Neural progenitor cell (in vitro differentiated cells): ENCODE results near the gene RNLS. TPM values are rescaled to one million over a fixed set of nuclear protein-coding genes. Genes with fewer than 3 reads are reported as not detected.

ENCODE experiments used
- DNase-seq: peaks from one replicate; pipeline ENCODE4 v3.0.0-alpha.2; 2016; ENCODE audit warnings: low spot score
- H2AFZ ChIP-seq: fragments of 200-600 bp; sonication (generic); replicated peaks from 2 replicates; pipeline ENCODE4 v1.6.1; 2016; ENCODE audit warnings: antibody characterized with exemption
- H3F3A ChIP-seq: fragments of 200-600 bp; sonication (generic); 2 replicates; pipeline ENCODE4 v1.6.1; 2016; ENCODE audit warnings: antibody characterized with exemption, low read depth
- H3K27ac ChIP-seq: fragments of 200-600 bp; sonication (generic); 2 replicates; pipeline ENCODE4 v1.5.1; 2016; ENCODE audit warnings: mild to moderate bottlenecking
- H3K27me3 ChIP-seq: fragments of 200-600 bp; sonication (generic); 2 replicates; pipeline ENCODE4 v1.6.1; 2016; ENCODE audit warnings: mild to moderate bottlenecking, moderate library complexity
- H3K36me3 ChIP-seq: fragments of 200-600 bp; sonication (generic); 2 replicates; pipeline ENCODE4 v1.5.1; 2016
- H3K4me1 ChIP-seq: fragments of 200-600 bp; sonication (generic); 2 replicates; pipeline ENCODE4 v1.6.1; 2016; ENCODE audit warnings: mixed run types
- H3K4me2 ChIP-seq: fragments of 200-600 bp; sonication (generic); 2 replicates; pipeline ENCODE4 v1.6.1; 2016
- H3K4me3 ChIP-seq: fragments of 200-600 bp; sonication (generic); 2 replicates; pipeline ENCODE4 v1.5.1; 2016
- H3K79me2 ChIP-seq: fragments of 200-600 bp; sonication (generic); 2 replicates; pipeline ENCODE4 v1.6.1; 2016; ENCODE audit warnings: low read depth
- H3K9ac ChIP-seq: fragments of 200-600 bp; sonication (generic); 2 replicates; pipeline ENCODE4 v1.6.1; 2016
- H3K9me3 ChIP-seq: fragments of 200-600 bp; sonication (generic); 2 replicates; pipeline ENCODE4 v1.5.1; 2016; ENCODE audit warnings: low read depth
- H4K20me1 ChIP-seq: fragments of 200-600 bp; sonication (generic); 2 replicates; pipeline ENCODE4 v1.6.1; 2016; ENCODE audit warnings: low read depth
- H3K27ac Mint-ChIP-seq: 3 replicates; pipeline ENCODE4 v1.8.0; 2021; ENCODE audit warnings: mixed read lengths
- H3K27me3 Mint-ChIP-seq: 2 replicates; pipeline ENCODE4 v1.8.0; 2022; ENCODE audit warnings: low read depth, mild to moderate bottlenecking, inconsistent platforms, moderate library complexity, mixed read lengths; ENCODE audit not compliant: insufficient read depth
- H3K36me3 Mint-ChIP-seq: 3 replicates; pipeline ENCODE4 v1.8.0; 2021; ENCODE audit warnings: mixed read lengths
- H3K4me1 Mint-ChIP-seq: 3 replicates; pipeline ENCODE4 v1.8.0; 2021; ENCODE audit warnings: mixed read lengths
- H3K4me3 Mint-ChIP-seq: 3 replicates; pipeline ENCODE4 v1.8.0; 2021; ENCODE audit warnings: mild to moderate bottlenecking, moderate library complexity, mixed read lengths
- H3K9me3 Mint-ChIP-seq: 3 replicates; pipeline ENCODE4 v1.8.0; 2020; ENCODE audit warnings: mixed read lengths
- EZH2 ChIP-seq: fragments of 200-600 bp; sonication (generic); IDR thresholded peaks from 2 replicates; pipeline ENCODE4 v1.6.1; 2017; ENCODE audit warnings: antibody characterized with exemption, mild to moderate bottlenecking, moderate library complexity
- EZH2phosphoT487 ChIP-seq: fragments of 200-600 bp; sonication (generic); IDR thresholded peaks from 2 replicates; pipeline ENCODE4 v1.6.1; 2017; ENCODE audit warnings: antibody characterized with exemption
- total RNA-seq: library from RNA; depleted of rRNA; stranded (reverse); fragments of >200 nt; gene quantifications from 2 replicates; pipeline ENCODE4 v1.2.3, GENCODE V29; 2015; ENCODE audit warnings: low replicate concordance
- TF ChIP-seq, protein P1 (sequence below): fragments of 200-600 bp; sonication (generic); IDR thresholded peaks from 2 replicates; pipeline ENCODE4 v1.5.1; 2017; ENCODE audit warnings: antibody characterized with exemption, mild to moderate bottlenecking

Gene RNLS
- total RNA-seq, 1 donor from 2014 or later = 9.1 TPM

GRCh38 chr10:88598055-88598454 is 14.9 kb upstream of the RNLS start:
- H3K4me1 Mint-ChIP-seq = no peaks in the 10 kb centered on the region
- no peaks in the 10 kb centered on the region for H3F3A ChIP-seq
- TF ChIP-seq EZH2phosphoT487 (no peak), EZH2 (no peak)
- TF ChIP-seq, protein P1, sequence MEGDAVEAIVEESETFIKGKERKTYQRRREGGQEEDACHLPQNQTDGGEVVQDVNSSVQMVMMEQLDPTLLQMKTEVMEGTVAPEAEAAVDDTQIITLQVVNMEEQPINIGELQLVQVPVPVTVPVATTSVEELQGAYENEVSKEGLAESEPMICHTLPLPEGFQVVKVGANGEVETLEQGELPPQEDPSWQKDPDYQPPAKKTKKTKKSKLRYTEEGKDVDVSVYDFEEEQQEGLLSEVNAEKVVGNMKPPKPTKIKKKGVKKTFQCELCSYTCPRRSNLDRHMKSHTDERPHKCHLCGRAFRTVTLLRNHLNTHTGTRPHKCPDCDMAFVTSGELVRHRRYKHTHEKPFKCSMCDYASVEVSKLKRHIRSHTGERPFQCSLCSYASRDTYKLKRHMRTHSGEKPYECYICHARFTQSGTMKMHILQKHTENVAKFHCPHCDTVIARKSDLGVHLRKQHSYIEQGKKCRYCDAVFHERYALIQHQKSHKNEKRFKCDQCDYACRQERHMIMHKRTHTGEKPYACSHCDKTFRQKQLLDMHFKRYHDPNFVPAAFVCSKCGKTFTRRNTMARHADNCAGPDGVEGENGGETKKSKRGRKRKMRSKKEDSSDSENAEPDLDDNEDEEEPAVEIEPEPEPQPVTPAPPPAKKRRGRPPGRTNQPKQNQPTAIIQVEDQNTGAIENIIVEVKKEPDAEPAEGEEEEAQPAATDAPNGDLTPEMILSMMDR = no peak
- H3K27me3 ChIP-seq = no peaks in the 10 kb centered on the region
- no peak overlapping the region for H3K27ac ChIP-seq
- no peak overlapping the region for H3K4me2 ChIP-seq
- no peak overlapping the region for H3K4me3 Mint-ChIP-seq
- H3K9me3 ChIP-seq = no peaks in the 10 kb centered on the region
- no peak overlapping the region for H3K27ac Mint-ChIP-seq
- H3K27me3 Mint-ChIP-seq = no peaks in the 10 kb centered on the region
- H2AFZ ChIP-seq = no peak overlapping the region
- H3K4me1 ChIP-seq = peaks cover 4% of the 10 kb centered on the region
- H3K9me3 Mint-ChIP-seq = no peaks in the 10 kb centered on the region
- H3K9ac ChIP-seq = no peak overlapping the region
- no peaks in the 10 kb centered on the region for H3K36me3 Mint-ChIP-seq
- H4K20me1 ChIP-seq = no peaks in the 10 kb centered on the region
- no peaks in the 10 kb centered on the region for H3K79me2 ChIP-seq
- no peak for DNase-seq
- H3K36me3 ChIP-seq = no peaks in the 10 kb centered on the region
- no peak overlapping the region for H3K4me3 ChIP-seq

GRCh38 chr10:88594482-88594881 is 11.4 kb upstream of the RNLS start:
- H3K9me3 ChIP-seq = no peaks in the 10 kb centered on the region
- no peaks in the 10 kb centered on the region for H4K20me1 ChIP-seq
- H2AFZ ChIP-seq = no peak overlapping the region
- H3K27ac ChIP-seq = no peak overlapping the region
- H3K9ac ChIP-seq = no peak overlapping the region
- no peaks in the 10 kb centered on the region for H3K9me3 Mint-ChIP-seq
- peaks cover 4% of the 10 kb centered on the region for H3K4me1 ChIP-seq
- no peaks in the 10 kb centered on the region for H3K36me3 Mint-ChIP-seq
- H3K27me3 Mint-ChIP-seq = no peaks in the 10 kb centered on the region
- no peaks in the 10 kb centered on the region for H3K79me2 ChIP-seq
- no peak overlapping the region for H3K4me3 ChIP-seq
- no peaks in the 10 kb centered on the region for H3F3A ChIP-seq
- DNase-seq = no peak
- peaks cover 23% of the 10 kb centered on the region for H3K27me3 ChIP-seq
- no peak overlapping the region for H3K4me2 ChIP-seq
- H3K36me3 ChIP-seq = no peaks in the 10 kb centered on the region
- no peak overlapping the region for H3K27ac Mint-ChIP-seq
- TF ChIP-seq, protein P1 = no peak
- TF ChIP-seq EZH2phosphoT487 (no peak), EZH2 (no peak)
- no peaks in the 10 kb centered on the region for H3K4me1 Mint-ChIP-seq
- no peak overlapping the region for H3K4me3 Mint-ChIP-seq

- Histone ChIP-seq H3K4me1 (peaks cover 4% of the 10 kb centered on the region), H3K36me3 (no peaks in the 10 kb centered on the region), H3K9me3 (no peaks in the 10 kb centered on the region), H3F3A (no peaks in the 10 kb centered on the region), H3K4me3 (no peak overlapping the region), H3K27me3 (peaks cover 39% of the 10 kb centered on the region), H2AFZ (no peak overlapping the region), H3K27ac (no peak overlapping the region), H4K20me1 (no peaks in the 10 kb centered on the region), H3K9ac (no peak overlapping the region), H3K79me2 (no peaks in the 10 kb centered on the region), H3K4me2 (no peak overlapping the region)
- H3K27ac Mint-ChIP-seq = no peak overlapping the region
- DNase-seq = no peak
- TF ChIP-seq EZH2phosphoT487 = no peak
- TF ChIP-seq EZH2 = no peak
- TF ChIP-seq, protein P1 = no peak
- H3K9me3 Mint-ChIP-seq = no peaks in the 10 kb centered on the region
- no peak overlapping the region for H3K4me3 Mint-ChIP-seq
- no peaks in the 10 kb centered on the region for H3K36me3 Mint-ChIP-seq
- H3K4me1 Mint-ChIP-seq = no peaks in the 10 kb centered on the region
- H3K27me3 Mint-ChIP-seq = no peaks in the 10 kb centered on the region
Measured at GRCh38 chr10:88592906-88593305, 9.8 kb upstream of the RNLS start.
